ENCODE measurements around the gene FAM168A. TPM values are rescaled to one million over a fixed set of nuclear protein-coding genes. Genes with fewer than 3 reads are reported as not detected.
A peak's percentile ranks its signal among the peaks of the same experiment; 100 is the strongest.

The FAM168A gene
- polyA plus RNA-seq, 4 donors = 44.3 to 46.4 (median 44.9) TPM

DNA sequence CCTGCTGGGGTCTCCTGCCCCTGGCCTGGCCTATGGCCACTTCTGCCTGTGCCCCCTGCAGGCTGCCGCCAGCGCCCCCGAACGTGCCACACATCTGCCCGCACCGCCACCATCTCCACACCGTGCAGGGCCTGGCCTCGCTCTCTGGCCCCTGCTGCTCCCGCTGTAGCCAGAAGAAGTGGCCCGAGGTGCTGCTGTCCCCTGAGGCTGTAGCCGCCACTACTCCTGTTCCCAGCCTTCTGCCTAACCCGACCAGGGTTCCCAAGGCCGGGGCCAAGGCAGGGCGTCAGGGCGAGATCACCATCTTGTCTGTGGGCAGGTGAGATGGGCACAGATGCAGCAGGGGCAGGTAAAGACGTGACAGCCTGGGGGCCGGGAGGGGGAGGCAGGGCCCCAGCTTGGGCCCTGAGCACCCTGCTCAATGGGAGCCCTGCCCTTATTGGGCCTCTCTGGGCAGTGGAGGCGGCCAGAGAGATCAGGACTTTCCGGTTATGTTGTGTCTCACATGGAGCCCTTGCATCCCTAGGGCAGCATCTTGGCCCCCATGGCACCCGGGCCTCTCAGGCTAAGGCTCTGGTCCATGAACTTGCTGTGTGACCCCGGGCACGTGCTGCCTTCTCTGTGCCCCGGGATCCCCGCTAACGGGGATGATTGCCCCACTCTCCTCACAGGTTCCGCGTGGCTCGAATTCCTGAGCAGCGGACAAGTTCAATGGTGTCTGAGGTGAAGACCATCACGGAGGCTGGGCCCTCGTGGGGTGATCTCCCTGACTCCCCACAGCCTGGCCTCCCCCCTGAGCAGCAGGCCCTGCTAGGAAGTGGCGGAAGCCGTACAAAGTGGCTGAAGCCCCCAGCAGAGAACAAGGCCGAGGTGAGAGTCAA is 203.3 kb downstream of the FAM168A start:
- no peak for DNase-seq (ENCODE audit: low read depth in 4 of 4, low spot score in 3 of 4)

DNA sequence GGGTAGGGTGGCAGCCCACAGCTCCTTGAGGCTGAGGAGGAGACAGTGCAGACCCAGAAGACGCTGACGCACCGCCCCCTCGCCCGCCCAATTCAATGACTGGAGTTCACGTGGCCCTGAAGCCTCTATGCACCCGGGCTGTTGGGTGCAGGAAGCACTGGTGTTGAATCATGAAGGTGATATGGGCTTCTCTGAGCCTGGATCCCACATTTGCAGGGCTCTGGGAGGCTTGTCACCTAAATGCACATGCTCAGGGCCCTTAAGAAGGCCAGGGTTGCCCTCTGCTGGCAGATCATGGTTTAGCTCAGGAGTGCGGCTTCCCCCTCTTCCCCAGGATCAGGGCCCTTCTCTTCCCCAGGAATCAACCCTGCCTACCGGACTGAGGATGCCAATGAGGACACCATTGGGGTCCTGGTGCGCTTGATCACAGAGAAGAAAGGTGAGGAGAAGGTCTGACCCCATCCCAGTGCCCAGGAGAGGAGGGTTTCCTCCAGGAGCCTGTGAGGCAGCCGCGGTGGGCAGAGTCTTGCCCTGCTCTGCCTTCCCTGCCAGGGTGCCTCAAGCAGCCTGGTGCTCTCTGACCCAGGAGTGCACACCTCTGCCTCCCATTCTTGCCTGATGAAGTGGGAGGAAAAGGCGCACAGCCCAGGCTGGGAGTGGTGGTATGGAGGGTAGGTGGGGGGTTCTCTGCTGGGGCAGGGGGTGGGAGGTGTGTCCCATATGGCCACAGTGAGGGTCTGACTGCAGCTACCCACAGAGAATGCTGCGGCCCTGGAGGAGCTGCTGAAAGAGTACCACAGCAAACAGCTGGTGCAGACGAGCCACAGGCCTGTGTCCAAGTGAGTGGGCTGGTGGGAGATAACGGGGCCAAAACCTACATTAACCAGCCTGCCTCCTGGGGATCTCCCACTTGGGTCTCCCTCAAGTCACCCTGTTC is 204.2 kb downstream of the FAM168A start:
- peak in 2 of 4 donors; percentile 52 to 65 for DNase-seq (ENCODE audit: low read depth in 4 of 4, low spot score in 3 of 4)

DNA sequence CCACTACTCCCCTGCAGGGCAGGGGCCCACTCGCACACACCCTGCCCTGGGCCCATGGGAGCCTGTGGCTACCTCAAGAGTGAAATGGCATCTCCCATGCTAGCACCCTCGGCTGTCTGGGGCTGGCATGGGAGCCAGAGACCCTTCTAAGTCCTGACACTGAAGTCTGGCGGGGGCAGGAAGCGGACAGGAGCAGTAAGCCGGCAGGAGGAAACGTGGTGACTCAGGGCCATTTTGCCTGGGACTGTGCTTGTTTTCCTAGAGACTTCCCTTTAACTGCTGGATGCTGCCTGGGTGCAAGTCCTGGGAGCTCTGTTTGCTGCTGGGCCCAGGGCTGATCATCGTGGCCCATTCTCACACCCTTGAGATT is 204.9 kb downstream of the FAM168A start:
- DNase-seq (ENCODE audit: low read depth in 4 of 4, low spot score in 3 of 4) = no peak

DNA sequence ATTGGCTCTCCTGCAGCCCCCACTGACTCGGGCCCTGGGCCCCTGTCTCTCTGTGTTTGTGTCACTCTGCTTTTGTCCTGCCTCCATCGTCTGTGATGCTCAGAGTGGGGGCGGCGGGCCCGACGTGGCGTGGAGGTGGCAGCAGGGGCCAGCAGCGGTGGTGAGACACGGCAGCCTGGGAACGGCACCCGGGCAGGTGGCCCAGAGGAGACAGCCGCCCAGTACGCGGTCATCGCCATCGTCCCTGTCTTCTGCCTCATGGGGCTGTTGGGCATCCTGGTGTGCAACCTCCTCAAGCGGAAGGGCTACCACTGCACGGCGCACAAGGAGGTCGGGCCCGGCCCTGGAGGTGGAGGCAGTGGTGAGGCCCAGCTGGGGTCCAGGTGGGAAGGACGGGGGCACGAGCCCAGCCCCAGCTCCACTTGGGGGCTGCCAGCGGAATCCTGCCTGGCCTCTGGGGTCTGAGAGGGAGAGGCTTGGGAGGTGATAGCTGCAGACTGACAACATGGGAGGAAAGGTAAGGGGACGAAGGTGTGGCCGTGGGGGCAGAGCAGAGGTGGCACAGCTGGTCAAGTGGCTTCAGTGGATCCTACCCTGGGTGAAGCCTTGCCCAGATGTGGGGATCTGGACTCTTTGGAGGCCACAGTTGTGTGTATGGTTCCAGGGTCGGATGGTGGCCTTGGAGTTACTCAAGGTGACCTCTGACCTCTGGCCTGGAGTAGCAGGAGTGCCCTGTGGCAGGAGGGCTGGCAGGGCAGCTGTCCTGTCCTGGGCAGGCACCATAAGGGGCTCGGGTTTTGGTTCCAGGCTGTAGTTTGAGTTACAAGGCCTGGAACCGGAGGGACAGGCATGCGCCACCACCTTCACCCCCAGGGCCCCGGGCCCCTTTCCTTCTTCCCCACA is 205.6 kb downstream of the FAM168A start:
- no peak for DNase-seq (ENCODE audit: low read depth in 4 of 4, low spot score in 3 of 4)

DNA sequence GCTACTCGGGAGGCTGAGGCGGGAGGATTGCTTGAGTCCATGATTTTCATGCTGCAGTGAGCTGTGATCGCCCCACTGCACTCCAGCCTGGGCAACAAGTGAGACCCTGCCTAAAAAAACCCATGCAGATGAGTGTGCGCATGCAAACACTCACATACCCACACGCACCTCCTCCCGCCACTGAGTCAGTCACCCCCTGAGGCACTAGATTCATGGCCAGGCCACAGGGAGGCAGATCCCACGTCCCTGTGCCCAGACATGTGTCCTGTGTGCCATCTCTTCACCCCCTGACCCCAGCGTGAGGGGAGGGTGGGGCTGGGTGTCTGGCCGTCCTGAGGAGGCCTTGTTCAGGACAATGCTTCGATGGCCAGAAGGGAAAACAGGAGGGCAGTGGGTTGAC is 206.2 kb downstream of the FAM168A start:
- DNase-seq (ENCODE audit: low read depth in 4 of 4, low spot score in 3 of 4) = no peak

DNA sequence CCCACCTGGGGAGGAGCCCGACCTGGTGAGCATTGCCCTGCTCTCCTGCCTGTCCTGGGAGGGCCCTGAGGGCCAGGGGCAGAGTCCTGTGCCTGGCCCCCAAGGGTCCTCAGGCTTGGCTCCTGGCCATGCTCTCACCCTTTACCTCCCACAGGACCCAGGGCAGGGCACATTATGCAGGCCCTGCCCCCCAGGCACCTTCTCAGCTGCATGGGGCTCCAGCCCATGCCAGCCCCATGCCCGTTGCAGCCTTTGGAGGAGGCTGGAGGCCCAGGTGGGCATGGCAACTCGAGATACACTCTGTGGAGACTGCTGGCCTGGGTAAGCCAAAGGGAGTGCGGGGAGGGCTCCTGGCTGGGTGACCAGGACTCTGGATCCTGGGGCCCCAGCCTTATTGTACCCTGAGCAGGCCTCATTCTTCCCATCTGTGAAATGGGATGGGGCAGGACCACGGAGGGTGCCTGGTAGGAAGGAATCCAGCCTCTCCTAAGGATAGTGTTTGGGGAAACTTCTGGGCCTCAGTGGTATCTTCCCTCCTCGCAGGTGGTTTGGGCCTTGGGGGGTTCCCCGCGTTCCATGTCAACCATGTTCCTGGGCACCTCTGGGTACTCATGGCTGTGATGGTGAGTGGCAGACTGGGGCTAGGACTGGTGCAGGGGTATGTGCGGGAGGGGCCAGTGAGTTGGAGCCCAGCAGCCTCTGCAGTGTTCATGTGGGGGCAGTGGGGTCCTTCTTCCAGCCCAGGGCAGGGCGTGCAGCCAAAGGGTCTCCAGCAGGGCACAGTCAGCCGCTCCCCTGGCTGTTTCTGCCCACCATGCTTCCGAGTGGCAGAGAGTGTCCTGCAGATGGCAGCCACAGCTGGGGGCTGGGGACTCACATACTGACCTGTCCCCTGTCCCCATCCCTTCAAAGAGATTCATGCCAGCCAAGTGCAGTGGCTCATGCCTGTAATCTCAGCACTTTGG is 207.0 kb downstream of the FAM168A start:
- no peak for DNase-seq (ENCODE audit: low read depth in 4 of 4, low spot score in 3 of 4)

DNA sequence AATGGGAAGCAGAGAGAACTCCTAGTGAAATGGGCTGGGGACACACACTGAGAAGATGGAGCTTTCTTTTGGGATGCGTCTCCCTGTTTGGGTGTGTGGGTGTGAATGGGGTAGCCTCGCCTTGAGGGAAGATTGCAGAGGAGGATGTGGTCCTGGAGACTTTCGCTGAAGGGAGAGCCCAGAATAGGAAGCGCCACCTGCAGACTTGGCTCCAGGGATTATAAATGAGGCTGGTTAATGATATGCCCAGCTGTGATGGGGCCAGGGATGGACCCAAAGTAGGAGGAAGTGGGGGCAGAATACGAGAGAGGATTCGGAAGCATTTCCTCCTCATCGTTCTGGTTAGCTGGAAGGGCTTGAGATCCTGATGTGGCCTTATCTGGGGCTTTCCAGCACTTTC is 208.0 kb downstream of the FAM168A start:
- no peak for DNase-seq (ENCODE audit: low read depth in 4 of 4, low spot score in 3 of 4)

DNA sequence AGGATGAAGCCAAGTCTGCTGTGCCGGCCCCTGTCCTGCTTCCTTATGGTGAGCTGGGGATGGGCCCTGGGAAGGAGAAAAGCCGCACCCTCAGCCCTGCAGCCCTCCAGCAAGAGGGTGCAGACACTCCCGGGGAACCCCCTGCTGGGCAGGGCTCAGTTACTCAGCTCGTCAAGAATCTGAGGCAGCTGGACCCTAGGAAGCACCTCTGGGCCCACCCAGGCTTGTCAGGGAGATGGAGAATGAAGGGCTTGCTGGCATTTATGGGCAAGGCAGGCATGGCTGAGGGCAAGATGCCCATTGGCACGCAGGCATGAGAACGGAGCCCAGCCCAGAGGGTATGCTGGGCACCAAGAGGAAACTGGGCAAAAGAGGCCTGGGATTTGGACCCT is 208.8 kb downstream of the FAM168A start:
- no peak for DNase-seq (ENCODE audit: low read depth in 4 of 4, low spot score in 3 of 4)

DNA sequence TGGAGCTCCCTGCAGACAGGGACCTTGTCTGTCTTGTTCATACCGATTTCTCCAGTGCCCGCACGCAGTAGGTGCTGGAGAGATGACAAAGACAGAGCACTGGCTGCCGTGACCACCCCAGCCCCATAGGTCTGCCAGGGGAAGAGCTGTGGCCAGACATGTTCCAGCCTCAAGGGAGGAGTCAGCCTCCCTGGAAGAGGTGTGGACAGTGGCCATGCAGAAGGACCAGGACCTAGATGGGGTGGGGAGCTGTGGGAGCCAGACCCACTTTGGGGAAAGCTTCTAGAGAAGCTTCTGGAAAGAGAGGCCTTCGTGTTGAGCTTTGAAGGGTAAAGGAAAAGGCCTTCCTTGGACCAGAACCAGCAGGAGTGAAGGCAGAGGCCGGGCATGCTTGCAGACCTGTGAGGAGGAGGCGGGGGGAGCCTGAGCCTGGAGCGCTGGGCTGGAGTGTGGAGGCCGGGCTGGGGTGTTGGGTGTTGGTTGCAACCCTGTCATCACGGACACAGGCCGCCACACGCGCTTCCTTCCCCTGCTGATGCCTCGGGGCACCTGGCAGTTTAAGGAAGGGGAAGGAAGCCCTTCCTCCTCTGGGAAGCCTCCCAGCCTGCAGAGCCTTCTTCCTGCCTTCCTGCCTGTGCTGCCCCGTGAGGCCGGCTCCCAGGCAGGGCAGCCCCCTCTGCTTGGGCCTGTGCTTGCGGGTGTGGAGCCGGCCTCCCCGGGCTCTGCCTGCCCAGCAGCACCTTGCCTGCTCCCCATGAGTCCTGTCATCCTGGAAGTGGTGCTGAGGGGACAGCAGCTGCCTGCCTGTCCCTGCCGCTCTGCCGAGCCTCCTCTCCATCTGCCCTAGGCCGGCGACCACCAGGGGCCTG is 209.4 kb downstream of the FAM168A start:
- no peak for DNase-seq (ENCODE audit: low read depth in 4 of 4, low spot score in 3 of 4)

DNA sequence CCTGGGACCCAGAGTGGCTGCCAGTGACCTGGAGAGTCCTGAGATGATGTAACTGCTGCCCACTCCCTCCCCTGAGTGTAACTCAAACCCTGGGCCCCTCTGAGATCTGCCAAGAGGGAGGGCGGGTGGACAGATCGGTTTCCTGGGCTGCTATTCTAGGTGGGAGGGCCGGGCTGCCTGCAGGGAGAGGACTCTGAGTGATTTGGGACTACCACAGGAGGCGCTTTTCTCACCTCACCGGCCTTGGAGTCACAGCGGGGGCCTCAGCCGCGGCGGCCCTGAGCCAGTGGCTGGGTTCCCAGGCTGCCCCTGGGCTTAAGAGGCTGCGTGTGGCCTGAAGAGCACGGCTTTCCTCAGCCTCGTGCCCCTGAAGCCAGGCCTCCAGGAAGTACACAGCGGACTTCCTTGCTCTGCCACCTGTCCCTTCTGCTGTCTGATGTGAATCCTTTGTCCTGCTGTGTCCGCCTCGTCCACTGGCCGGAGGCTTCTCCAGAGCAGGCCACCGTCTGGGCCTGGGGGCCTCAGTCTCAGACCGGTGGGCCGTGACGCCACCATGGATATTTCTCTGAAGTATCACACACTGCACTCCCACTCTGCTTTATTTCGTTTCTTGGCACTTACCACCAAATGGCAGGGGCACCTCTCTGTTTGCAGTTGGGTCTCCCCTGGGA is 210.2 kb downstream of the FAM168A start:
- DNase-seq (ENCODE audit: low read depth in 4 of 4, low spot score in 3 of 4) = peak in 1 of 4 donors; percentile 31

DNA sequence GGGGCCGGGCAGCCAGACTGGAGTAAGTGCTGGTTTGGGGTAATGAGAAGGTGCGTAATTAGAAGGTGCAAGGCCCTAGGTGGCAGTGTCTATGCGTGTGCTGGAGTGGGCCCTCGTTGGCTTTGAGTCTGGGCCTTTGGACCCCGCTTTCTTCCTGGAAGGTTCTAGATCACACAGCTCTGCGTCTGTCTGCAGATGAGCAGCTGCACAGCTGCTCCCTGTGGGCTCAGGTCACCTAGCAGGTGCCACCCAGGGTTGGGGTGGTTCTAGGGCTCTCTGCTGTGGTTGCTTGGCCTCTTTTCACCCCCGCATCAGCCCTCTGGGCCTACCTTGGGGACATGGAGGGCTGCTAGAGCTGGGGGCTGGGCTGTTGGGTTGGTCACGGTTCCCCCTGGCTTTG is 211.4 kb downstream of the FAM168A start:
- no peak for DNase-seq (ENCODE audit: low read depth in 4 of 4, low spot score in 3 of 4)

DNA sequence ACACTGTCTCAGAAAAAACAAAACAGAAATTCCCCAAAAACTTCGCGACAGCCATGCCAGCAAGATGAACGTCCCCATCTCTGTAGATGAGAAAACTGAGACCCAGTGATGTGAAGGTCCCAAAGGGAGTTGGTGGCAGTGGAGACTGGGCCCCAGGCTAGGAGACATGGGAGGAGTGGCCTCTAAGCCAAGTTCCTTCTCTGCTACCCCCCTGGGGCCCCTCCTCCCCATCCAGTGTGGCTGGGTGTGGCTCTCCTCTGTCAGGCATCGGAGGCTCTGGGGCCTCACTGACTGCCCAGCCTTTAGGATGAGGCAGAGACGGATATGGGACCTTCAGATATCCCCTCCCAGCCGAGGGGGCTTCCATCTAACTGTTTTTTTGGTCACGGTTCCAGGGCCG is 211.9 kb downstream of the FAM168A start:
- DNase-seq (ENCODE audit: low read depth in 4 of 4, low spot score in 3 of 4) = no peak

DNA sequence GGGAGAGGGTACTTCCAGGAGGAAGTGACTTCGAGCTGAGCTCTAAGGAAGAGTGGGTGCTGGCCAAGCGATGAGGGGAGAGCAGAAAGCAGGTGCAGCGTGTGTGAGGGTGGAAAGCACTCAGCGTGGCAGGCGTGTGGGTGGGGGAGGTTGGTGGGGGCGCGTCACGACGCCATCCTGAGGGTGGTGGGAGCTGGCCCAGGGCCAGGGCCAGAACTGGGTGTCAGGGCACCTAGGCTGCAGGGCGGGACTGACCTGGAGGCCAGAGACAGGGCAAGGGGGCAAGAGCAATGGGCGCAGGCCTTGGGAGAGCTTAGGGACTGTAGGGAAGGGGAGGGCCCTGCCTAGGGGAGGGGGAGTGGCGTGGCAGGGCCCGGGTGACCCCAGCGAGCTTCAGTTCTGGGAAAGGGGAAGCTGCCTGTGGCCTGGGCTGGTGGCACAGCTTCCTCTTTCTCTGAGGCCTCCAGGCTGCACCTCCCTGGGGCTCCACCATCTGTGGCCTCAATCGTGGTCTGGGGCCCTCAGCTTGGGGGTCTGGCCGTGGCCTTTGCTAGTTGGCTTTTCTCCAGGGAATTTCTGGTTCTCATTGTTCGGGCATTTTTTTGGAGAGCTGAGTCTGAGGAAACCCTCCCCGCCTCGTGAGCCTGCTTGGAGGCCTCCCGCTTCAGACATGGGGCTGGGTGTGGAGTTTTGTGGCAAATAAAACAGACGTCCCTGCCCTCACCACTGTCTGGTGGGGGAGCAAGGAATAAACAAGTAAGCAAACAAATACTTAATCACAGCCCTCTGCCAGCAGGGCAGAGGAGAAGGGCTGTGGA is 212.8 kb downstream of the FAM168A start:
- no peak for DNase-seq (ENCODE audit: low read depth in 4 of 4, low spot score in 3 of 4)

DNA sequence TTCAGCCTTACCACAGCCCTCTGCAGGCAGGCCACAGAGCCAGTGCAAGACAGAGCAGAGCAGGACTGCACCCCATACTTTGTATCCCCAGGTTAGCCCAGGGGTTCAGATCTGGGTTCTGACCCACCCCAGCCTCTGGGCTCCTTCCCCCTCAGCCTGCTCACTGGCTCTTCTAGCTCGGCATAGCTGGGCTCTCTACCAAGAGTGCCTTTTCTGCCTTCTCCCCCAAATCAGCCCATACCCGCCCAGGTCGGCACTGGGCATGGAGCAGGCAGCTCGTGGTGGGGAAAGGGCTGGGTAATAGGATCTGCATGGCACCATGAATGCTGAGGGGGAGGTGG is 213.4 kb downstream of the FAM168A start:
- DNase-seq (ENCODE audit: low read depth in 4 of 4, low spot score in 3 of 4) = no peak

DNA sequence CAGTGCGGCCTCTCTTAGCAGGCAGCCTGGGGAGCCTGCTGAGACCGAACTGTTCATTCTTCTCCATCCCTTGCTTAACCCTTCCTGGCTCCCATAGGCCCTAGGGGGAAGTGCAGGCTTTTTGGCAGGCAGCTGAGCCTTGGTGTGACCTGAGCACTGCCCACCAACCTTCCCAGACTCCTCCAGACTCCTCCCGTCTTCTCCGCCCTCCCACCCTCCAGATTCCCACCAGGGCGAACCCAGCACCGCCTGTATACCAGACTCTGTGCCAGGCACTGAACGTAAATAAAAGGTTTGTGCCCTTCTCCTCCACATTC is 213.8 kb downstream of the FAM168A start:
- no peak for DNase-seq (ENCODE audit: low read depth in 4 of 4, low spot score in 3 of 4)

DNA sequence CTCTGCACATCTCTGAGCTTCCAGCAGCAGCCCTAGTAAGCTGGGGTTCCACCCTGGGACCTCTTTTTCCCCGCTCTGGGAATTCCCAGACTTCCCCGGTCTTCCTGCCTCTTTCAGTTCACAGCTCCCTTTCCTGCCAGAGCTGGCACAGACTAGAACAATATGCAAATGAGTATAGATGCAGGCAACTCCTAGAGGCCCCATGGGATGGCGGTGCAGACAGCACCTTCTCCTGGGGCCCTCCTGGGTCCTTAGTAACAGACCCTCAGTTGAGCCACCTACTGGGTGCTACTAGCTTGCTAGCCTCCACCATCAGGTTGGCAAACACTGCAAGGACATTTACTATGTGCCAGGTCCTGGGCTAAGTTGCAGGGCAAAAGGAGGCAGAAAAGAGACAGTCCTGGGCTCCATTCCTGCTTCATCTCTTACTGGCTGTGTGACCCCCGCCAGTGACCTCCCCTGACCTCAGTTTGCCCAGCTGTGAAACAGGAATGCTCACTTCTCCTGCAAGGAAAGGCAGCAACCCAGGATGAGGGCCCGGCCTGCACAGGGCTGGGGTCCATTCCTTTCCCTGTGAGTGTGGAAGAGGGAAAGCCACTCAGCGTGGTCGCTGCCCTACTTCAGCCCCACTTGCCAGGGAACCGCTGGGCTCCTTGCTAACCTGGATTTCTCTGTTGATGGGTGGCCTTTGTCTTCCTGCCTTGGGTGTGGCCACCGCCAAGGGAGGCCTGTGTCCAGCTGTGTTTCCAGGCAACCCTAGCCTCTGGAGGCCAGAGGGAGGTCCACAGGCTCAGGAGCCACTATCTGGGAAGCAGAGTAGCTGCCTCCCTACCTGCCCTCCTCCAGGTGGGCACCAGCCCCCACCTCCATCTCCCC is 214.4 kb downstream of the FAM168A start:
- peak in 1 of 4 donors; percentile 41 for DNase-seq (ENCODE audit: low read depth in 4 of 4, low spot score in 3 of 4)
